HCT116 (cell line): ENCODE measurements around the gene ANTXR2. TPM values are rescaled to one million over a fixed set of nuclear protein-coding genes. Genes with fewer than 3 reads are reported as not detected.

Source experiments
- ATAC-seq: fragments of 200-7000 bp; cut with Tn5 transposase; 2 replicates; pipeline ENCODE4 v1.9.1; 2020; ENCODE audit warnings: mild to moderate bottlenecking, moderate library complexity
- BruUV-seq: library from RNA; stranded (reverse); fragments of 400-500 nt; replicated peaks from 2 replicates; lab custom pipeline; 2021; lab: Mats Ljungman, UMichigan
- CTCF ChIA-PET: fragments of 300-600 bp; sonication (Branson Sonifier 250); formaldehyde crosslinking; loops from one replicate; lab custom pipeline; 2021; ENCODE audit warnings: antibody characterized with exemption; lab: Charles Lee
- POLR2A ChIA-PET: fragments of 300-600, 350-600 bp; sonication (Branson Sonifier 250); formaldehyde crosslinking; loops from one replicate; lab custom pipeline; 2021; ENCODE audit warnings: antibody characterized with exemption; lab: Charles Lee
- RAD21 ChIA-PET, 2 experiments: fragments of 300-600 bp; sonication (Branson Sonifier 250); formaldehyde crosslinking; loops; one replicate each; lab custom pipeline; 2023; ENCODE audit warnings: low total read pairs in 2 of 2; ENCODE audit not compliant: uncharacterized antibody in 2 of 2, unreplicated experiment in 2 of 2, low non-redundant PET in 1 of 2; lab: Charles Lee
- DNase-seq: peaks from one replicate; pipeline ENCODE4 v3.0.0-alpha.2; 2010; ENCODE audit warnings: low read depth, low spot score
- H2AFZ ChIP-seq: fragments of 200-600 bp; shearing (Covaris generic), sonication (generic); 2 replicates; pipeline ENCODE4 v1.6.1; 2017; ENCODE audit warnings: low read depth, mixed run types, mixed read lengths, antibody characterized with exemption, low read length; ENCODE audit not compliant: poor library complexity, severe bottlenecking
- H3K27ac ChIP-seq: 2 replicates; pipeline ENCODE4 v1.5.1; 2012; ENCODE audit warnings: low read depth, low read length
- H3K27me3 ChIP-seq: fragments of 200-600 bp; sonication (generic); 2 replicates; pipeline ENCODE4 v1.6.1; 2016; ENCODE audit warnings: mixed run types, low read length, mixed read lengths; ENCODE audit not compliant: insufficient read depth
- H3K36me3 ChIP-seq, 2 experiments: fragments of 200-500 bp in 1 of 2; fragments of 200-600 bp in 1 of 2; sonication (Bioruptor generic) in 1 of 2; sonication (generic) in 1 of 2; 2 replicates each; pipeline versions ENCODE4 v1.5.1 to v1.6.1; 2014 to 2016; ENCODE audit warnings: low read length in 2 of 2, inconsistent platforms in 1 of 2, mixed read lengths in 1 of 2, mixed run types in 1 of 2; ENCODE audit not compliant: insufficient read depth in 2 of 2, control insufficient read depth in 1 of 2
- H3K4me1 ChIP-seq, 2 experiments: fragments of 200-600 bp in 1 of 2; sonication (generic) in 1 of 2; 2 replicates each; pipeline versions ENCODE4 v1.5.1 to v1.6.1; 2012 to 2017; ENCODE audit warnings: low read length in 2 of 2, inconsistent platforms in 1 of 2, mild to moderate bottlenecking in 1 of 2, mixed read lengths in 1 of 2, mixed run types in 1 of 2, moderate library complexity in 1 of 2; ENCODE audit not compliant: insufficient read depth in 2 of 2, control insufficient read depth in 1 of 2
- H3K4me2 ChIP-seq: fragments of 200-600 bp; sonication (generic); 2 replicates; pipeline ENCODE4 v1.6.1; 2017; ENCODE audit warnings: mixed run types, low read length, mixed read lengths
- H3K4me3 ChIP-seq, 2 experiments: fragments of 200-600 bp in 1 of 2; sonication (generic) in 1 of 2; replicated peaks in 1 of 2; 2 replicates each; pipeline ENCODE4 v1.5.1; 2011 to 2016; ENCODE audit warnings: low read length in 2 of 2, control low read depth in 1 of 2, low read depth in 1 of 2, mild to moderate bottlenecking in 1 of 2, mixed read lengths in 1 of 2, mixed run types in 1 of 2
- H3K79me2 ChIP-seq: fragments of 200-600 bp; sonication (generic); 2 replicates; pipeline ENCODE4 v1.6.1; 2017; ENCODE audit warnings: mild to moderate bottlenecking, mixed run types, low read length, moderate library complexity, mixed read lengths; ENCODE audit not compliant: insufficient read depth
- H3K9ac ChIP-seq: fragments of 200-600 bp; sonication (generic); 2 replicates; pipeline ENCODE4 v1.6.1; 2016; ENCODE audit warnings: low read length, mixed read lengths
- H3K9me2 ChIP-seq: fragments of 200-600 bp; sonication (generic), shearing (Covaris generic); 2 replicates; pipeline ENCODE4 v1.6.1; 2017; ENCODE audit warnings: mixed run types, mild to moderate bottlenecking, moderate library complexity; ENCODE audit not compliant: insufficient read depth
- H3K9me3 ChIP-seq, 2 experiments: fragments of 200-500 bp in 1 of 2; fragments of 200-600 bp in 1 of 2; sonication (Bioruptor generic) in 1 of 2; sonication (generic) in 1 of 2; 2 replicates each; pipeline ENCODE4 v1.6.1; 2014 to 2017; ENCODE audit warnings: low read length in 2 of 2, mixed read lengths in 2 of 2, inconsistent platforms in 1 of 2, low read depth in 1 of 2, mild to moderate bottlenecking in 1 of 2, mixed run types in 1 of 2, moderate library complexity in 1 of 2; ENCODE audit not compliant: control insufficient read depth in 1 of 2, insufficient read depth in 1 of 2
- H4K20me1 ChIP-seq: fragments of 200-600 bp; sonication (generic), shearing (Covaris generic); 2 replicates; pipeline ENCODE4 v1.6.1; 2017; ENCODE audit warnings: mixed run types, mild to moderate bottlenecking, moderate library complexity; ENCODE audit not compliant: insufficient read depth
- CBX3 ChIP-seq: IDR thresholded peaks from 2 replicates; pipeline ENCODE4 v1.6.1; 2012; ENCODE audit warnings: low read depth
- EZH2phosphoT487 ChIP-seq: fragments of 200-600 bp; IDR thresholded peaks from 2 replicates; pipeline ENCODE4 v1.6.1; 2018; ENCODE audit warnings: antibody characterized with exemption, borderline replicate concordance
- FOSL1 ChIP-seq: IDR thresholded peaks from 2 replicates; pipeline ENCODE4 v1.6.1; 2012; ENCODE audit warnings: low read depth
- JUND ChIP-seq: IDR thresholded peaks from 2 replicates; pipeline ENCODE4 v1.6.1; 2012
- POLR2A ChIP-seq: IDR thresholded peaks from 2 replicates; pipeline ENCODE4 v1.7.0; 2011; ENCODE audit warnings: borderline replicate concordance; ENCODE audit not compliant: insufficient read depth, insufficient read length; ENCODE audit errors: extremely low read depth
- POLR2AphosphoS5 ChIP-seq: IDR thresholded peaks from 2 replicates; pipeline ENCODE4 v1.6.1; 2011; ENCODE audit warnings: mild to moderate bottlenecking, low read depth, low read length, moderate library complexity
- REST ChIP-seq: IDR thresholded peaks from 2 replicates; pipeline ENCODE4 v1.6.1; 2012; ENCODE audit warnings: low read depth
- SIN3A ChIP-seq: IDR thresholded peaks from 2 replicates; pipeline ENCODE4 v1.6.1; 2012; ENCODE audit warnings: low read depth
- SP1 ChIP-seq: IDR thresholded peaks from 2 replicates; pipeline ENCODE4 v1.6.1; 2012; ENCODE audit warnings: low read depth
- TCF7L2 ChIP-seq: IDR thresholded peaks from 2 replicates; pipeline ENCODE4 v1.7.0; 2011; ENCODE audit warnings: borderline replicate concordance, inconsistent platforms; ENCODE audit not compliant: insufficient read depth, insufficient read length; ENCODE audit errors: extremely low read depth
- YY1 ChIP-seq: IDR thresholded peaks from 2 replicates; pipeline ENCODE4 v1.6.1; 2011; ENCODE audit warnings: low read length, low read depth, moderate library complexity, mild to moderate bottlenecking; ENCODE audit not compliant: insufficient replicate concordance; ENCODE audit errors: extremely low read depth
- ZNF274 ChIP-seq: fragments of 200-500 bp; sonication (Bioruptor generic); IDR thresholded peaks from 2 replicates; pipeline ENCODE4 v1.6.1; 2014; ENCODE audit warnings: mild to moderate bottlenecking, low read depth, low read length, inconsistent platforms
- intact Hi-C: fragments of 100-400 bp; cut with micrococcal nuclease; formaldehyde crosslinking; loops from 2 replicates; pipeline ENCODE4 v1.10.0; 2022
- total RNA-seq: library from RNA; stranded (reverse); gene quantifications from one replicate; pipeline ENCODE4 v1.2.1, GENCODE V29; 2021; ENCODE audit not compliant: unreplicated experiment
- TF ChIP-seq, protein P1 (sequence below): IDR thresholded peaks from 2 replicates; pipeline ENCODE4 v1.6.1; 2011; ENCODE audit warnings: mild to moderate bottlenecking, low read length, moderate library complexity; ENCODE audit not compliant: insufficient replicate concordance; ENCODE audit errors: extremely low read depth

ANTXR2 gene
- total RNA-seq, 1 experiment from 2014 or later: 6.3 TPM

GRCh38 chr4:80115368-80116181 is 42.5 kb upstream of the ANTXR2 start (continued):
- TF ChIP-seq TCF7L2 (no peak), POLR2AphosphoS5 (no peak)
- TF ChIP-seq, all 23 proteins: peak for 0

GRCh38 chr4:80114732-80115265 is 41.8 kb upstream of the ANTXR2 start:
- no peak for ATAC-seq
- no TSS peak for BruUV-seq
- Histone ChIP-seq H3K9me3 (no peaks in the 10 kb centered on the region), H3K4me2 (peak overlapping the region; percentile 24), H4K20me1 (no peaks in the 10 kb centered on the region), H3K9ac (no peak overlapping the region), H3K9me2 (no peaks in the 10 kb centered on the region)
- no peak for TF ChIP-seq EZH2phosphoT487
- no peak for TF ChIP-seq SP1
- TF ChIP-seq, protein P1, sequence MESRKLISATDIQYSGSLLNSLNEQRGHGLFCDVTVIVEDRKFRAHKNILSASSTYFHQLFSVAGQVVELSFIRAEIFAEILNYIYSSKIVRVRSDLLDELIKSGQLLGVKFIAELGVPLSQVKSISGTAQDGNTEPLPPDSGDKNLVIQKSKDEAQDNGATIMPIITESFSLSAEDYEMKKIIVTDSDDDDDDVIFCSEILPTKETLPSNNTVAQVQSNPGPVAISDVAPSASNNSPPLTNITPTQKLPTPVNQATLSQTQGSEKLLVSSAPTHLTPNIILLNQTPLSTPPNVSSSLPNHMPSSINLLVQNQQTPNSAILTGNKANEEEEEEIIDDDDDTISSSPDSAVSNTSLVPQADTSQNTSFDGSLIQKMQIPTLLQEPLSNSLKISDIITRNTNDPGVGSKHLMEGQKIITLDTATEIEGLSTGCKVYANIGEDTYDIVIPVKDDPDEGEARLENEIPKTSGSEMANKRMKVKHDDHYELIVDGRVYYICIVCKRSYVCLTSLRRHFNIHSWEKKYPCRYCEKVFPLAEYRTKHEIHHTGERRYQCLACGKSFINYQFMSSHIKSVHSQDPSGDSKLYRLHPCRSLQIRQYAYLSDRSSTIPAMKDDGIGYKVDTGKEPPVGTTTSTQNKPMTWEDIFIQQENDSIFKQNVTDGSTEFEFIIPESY: no peak
- TF ChIP-seq POLR2A: no peak
- TF ChIP-seq REST: no peak
- no peak for TF ChIP-seq TCF7L2
- no peak for TF ChIP-seq SIN3A
- TF ChIP-seq JUND: no peak
- TF ChIP-seq FOSL1: no peak
- TF ChIP-seq ZNF274: no peak
- TF ChIP-seq CBX3: no peak
- TF ChIP-seq POLR2AphosphoS5: no peak
- TF ChIP-seq YY1: no peak
- TF ChIP-seq, all 23 proteins: peak for 0
- ChIA-PET CTCF (interaction anchor here (1.4 kb wide), 1 partner anchor 11 kb away, joined by 3 read pairs; no protein-coding TSS in a partner anchor), POLR2A (no interaction called here), RAD21 (no interaction called here)
- H3K79me2 ChIP-seq: no peaks in the 10 kb centered on the region
- H3K36me3 ChIP-seq: no peaks in the 10 kb centered on the region
- H3K27me3 ChIP-seq: no peaks in the 10 kb centered on the region
- DNase-seq: no peak
- no peak overlapping the region for H2AFZ ChIP-seq
- H3K4me1 ChIP-seq: peaks cover 6 to 12% of the 10 kb centered on the region in 2 experiments
- no peak overlapping the region for H3K27ac ChIP-seq
- intact Hi-C loops: no loop called here
- H3K4me3 ChIP-seq: no peak overlapping the region
